Colonic mucosa (tissue), 4 donors: Measurements from ENCODE around the gene PRKAG2. TPM values are rescaled to one million over a fixed set of nuclear protein-coding genes. Genes with fewer than 3 reads are reported as not detected.
A peak's percentile ranks its signal among the peaks of the same experiment; 100 is the strongest.

ENCODE experiments used
- DNase-seq: peaks from one replicate; pipeline ENCODE4 v3.0.0-alpha.2; 2020
- H3K27ac ChIP-seq: fragments of 200-600 bp; one replicate; pipeline ENCODE4 v1.8.0; 2021
- H3K27me3 ChIP-seq: fragments of 200-600 bp; one replicate; pipeline ENCODE4 v1.8.0; 2021
- H3K36me3 ChIP-seq: fragments of 200-600 bp; one replicate; pipeline ENCODE4 v1.8.0; 2021
- H3K4me1 ChIP-seq: fragments of 200-600 bp; one replicate; pipeline ENCODE4 v1.8.0; 2021; ENCODE audit warnings: mild to moderate bottlenecking
- H3K4me3 ChIP-seq: fragments of 200-600 bp; one replicate; pipeline ENCODE4 v1.8.0; 2021
- H3K9ac ChIP-seq, 2 donors: one replicate each; pipeline ENCODE4 v1.7.0; 2013; ENCODE audit warnings: control low read depth in 2 of 2, low read depth in 2 of 2, low read length in 2 of 2
- H3K9me3 ChIP-seq: fragments of 200-600 bp; one replicate; pipeline ENCODE4 v1.8.0; 2021
- intact Hi-C: fragments of 100-400 bp; cut with DNase I; formaldehyde crosslinking; loops from one replicate; pipeline ENCODE4 v1.14.1; 2022
- total RNA-seq, 2 donors: library from RNA; stranded (reverse); fragmentation: NEBNext Ultra II Directional in 1 of 2; extraction: Animal tissue kit (Norgen Biotek cat#: 25700) in 1 of 2; gene quantifications; one replicate each; pipeline ENCODE4 v1.2.1, GENCODE V29; 2021
- TF ChIP-seq, protein P1 (sequence below): fragments of 200-600 bp; IDR thresholded peaks from one replicate; pipeline ENCODE4 v1.8.0; 2022; ENCODE audit warnings: antibody characterized with exemption, mild to moderate bottlenecking
- donor health status: healthy.
- donor health status: DM: no; HTN: no; CAD: no.
- donor health status: DM: no; HTN: no; CAD: no.

PRKAG2 gene
- total RNA-seq, 2 donors from 2014 or later = 36.3 to 42.0 TPM

DNA sequence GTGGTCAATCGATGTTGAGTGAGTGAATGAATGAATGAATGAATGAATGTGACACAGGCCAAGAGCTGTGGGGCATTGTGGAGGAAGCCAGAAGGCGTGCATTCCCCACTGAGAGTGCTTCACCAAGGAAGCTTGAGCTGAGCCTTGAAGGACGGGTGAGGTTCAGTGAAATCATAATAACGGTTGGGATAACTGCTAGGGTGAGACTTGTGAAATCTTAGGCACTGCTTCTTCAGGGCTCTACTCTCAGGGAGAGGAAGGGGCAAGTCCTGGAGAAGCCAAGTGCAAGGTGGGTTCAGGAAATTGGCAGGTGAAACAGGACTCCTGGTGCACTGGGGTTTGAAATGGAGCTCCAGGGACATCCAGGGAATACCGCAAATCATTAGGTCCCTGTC lies 23.7 kb upstream of the PRKAG2 start:
- H3K4me1 ChIP-seq = peaks cover 6% of the 10 kb centered on the region
- DNase-seq = no peak
- H3K27me3 ChIP-seq = no peaks in the 10 kb centered on the region
- intact Hi-C loops = no loop called here
- H3K36me3 ChIP-seq = no peaks in the 10 kb centered on the region
- H3K9me3 ChIP-seq = no peaks in the 10 kb centered on the region
- H3K9ac ChIP-seq = no peak overlapping the region
- TF ChIP-seq, protein P1, sequence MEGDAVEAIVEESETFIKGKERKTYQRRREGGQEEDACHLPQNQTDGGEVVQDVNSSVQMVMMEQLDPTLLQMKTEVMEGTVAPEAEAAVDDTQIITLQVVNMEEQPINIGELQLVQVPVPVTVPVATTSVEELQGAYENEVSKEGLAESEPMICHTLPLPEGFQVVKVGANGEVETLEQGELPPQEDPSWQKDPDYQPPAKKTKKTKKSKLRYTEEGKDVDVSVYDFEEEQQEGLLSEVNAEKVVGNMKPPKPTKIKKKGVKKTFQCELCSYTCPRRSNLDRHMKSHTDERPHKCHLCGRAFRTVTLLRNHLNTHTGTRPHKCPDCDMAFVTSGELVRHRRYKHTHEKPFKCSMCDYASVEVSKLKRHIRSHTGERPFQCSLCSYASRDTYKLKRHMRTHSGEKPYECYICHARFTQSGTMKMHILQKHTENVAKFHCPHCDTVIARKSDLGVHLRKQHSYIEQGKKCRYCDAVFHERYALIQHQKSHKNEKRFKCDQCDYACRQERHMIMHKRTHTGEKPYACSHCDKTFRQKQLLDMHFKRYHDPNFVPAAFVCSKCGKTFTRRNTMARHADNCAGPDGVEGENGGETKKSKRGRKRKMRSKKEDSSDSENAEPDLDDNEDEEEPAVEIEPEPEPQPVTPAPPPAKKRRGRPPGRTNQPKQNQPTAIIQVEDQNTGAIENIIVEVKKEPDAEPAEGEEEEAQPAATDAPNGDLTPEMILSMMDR = no peak
- H3K27ac ChIP-seq = no peak overlapping the region
- no peak overlapping the region for H3K4me3 ChIP-seq

DNA sequence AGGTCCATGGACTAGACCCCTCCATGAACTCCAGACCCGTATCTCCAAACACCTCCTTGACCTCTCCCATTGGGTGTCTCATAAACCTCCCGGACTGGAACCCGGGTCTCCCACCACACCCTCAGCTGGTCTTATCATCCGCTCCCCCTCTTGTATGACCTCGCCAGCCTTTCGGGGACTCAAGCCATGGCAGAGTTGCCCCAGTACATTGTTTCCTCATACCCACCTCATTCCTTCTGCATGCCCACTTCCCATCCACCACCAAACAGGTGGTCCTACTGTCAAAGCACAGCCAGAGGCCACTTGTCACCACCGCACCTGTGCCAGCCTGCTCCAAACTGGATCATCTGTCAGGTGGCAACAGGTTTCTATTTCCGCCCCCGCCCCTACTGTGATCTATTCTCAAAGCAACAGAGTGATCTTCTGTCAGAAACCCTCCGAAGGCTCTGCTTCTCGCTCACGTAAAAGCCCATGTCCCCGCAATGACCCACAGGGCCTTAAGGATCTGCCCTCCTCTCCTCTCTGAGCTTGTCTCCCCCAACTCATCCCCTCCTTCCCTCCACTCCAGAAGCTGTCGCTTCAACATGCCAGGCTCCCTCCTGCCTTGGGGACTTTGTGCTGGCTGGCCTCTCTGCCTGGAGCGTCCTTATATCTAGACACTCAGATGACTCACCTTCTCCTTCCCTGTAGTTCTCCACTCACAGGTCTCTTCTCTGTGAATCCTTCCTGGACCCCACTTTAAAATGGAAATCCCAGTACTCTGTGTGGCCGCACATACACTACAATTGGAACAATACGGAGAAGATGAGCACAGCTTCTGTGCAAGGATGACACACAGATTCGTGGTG lies 22.8 kb upstream of the PRKAG2 start:
- intact Hi-C loops = no loop called here
- TF ChIP-seq, protein P1 = no peak
- Histone ChIP-seq H3K27ac (no peak overlapping the region), H3K9ac (no peak overlapping the region), H3K4me3 (no peak overlapping the region), H3K27me3 (no peaks in the 10 kb centered on the region), H3K9me3 (no peaks in the 10 kb centered on the region), H3K4me1 (peaks cover 10% of the 10 kb centered on the region), H3K36me3 (no peaks in the 10 kb centered on the region)
- DNase-seq = no peak

DNA sequence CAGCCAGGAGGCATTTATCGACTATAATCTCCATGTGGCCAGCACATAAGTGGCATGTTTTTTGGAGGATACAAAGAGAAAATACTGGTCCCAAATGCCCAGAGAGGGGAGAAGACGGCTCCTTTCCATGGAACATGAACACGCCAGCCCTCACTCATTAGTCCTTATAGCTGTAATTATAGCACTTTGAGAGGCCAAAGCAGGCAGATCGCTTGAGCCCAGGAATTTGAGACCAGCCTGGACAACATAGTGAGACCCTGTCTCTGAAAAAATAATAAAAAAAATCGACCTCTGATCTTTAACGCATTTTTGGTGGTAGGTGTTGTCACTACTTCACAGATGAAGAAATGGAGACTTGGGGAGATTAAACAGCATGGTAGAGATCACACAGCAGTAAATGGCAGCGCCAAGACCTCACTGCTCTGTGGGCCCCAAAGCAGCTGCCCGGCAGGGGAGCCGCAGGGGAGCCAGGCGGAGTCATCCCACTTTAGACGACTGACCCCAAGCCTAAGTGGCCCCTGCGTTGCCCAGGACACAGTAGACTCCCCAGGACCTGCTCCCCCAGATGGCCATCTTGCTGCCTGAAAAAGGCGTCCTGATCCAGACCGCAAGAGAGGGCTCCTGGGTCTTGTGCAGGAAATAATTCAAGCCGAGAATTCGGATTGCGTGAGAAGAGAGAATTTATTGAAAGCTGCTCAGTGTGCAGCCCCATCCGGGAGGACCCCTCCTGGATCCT lies 21.2 kb upstream of the PRKAG2 start:
- peaks cover 10% of the 10 kb centered on the region for H3K4me1 ChIP-seq
- DNase-seq = peak; percentile 17
- H3K9ac ChIP-seq = no peak overlapping the region
- no peaks in the 10 kb centered on the region for H3K9me3 ChIP-seq
- H3K36me3 ChIP-seq = no peaks in the 10 kb centered on the region
- no peaks in the 10 kb centered on the region for H3K27me3 ChIP-seq
- TF ChIP-seq, protein P1 = no peak
- H3K27ac ChIP-seq = no peak overlapping the region
- intact Hi-C loops = no loop called here
- no peak overlapping the region for H3K4me3 ChIP-seq

DNA sequence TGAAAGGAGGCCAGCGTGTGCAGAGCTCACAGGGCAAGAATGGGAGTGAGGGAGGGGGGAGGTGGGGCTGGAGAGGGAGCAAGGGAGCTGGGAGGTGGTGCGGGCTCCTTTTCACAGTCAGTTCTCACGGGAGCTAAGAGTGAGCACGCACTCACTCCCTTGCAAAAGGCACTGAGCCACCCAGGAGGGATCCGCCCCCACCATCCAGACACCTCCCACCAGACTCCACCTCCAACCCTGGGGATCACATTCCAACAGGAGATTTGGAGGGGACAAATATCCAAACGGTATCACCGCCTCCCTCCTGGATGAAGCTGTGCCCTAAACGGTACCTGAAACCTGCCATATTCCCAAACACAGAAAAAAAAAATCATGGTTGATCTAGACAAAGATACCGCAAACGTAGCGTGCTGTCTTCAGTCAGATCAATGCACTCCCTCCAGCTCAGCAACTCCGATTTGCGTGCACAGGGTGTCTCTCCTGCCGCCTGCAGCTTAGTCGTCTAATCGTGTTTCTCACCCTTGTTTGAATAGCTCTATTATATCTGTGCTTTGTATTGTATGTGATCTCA lies 20.3 kb upstream of the PRKAG2 start:
- Histone ChIP-seq H3K27me3 (no peaks in the 10 kb centered on the region), H3K27ac (no peak overlapping the region), H3K4me3 (no peak overlapping the region), H3K9me3 (no peaks in the 10 kb centered on the region), H3K9ac (peak overlapping the region in 1 of 2 donors; percentile 42), H3K36me3 (no peaks in the 10 kb centered on the region), H3K4me1 (peaks cover 10% of the 10 kb centered on the region)
- TF ChIP-seq, protein P1 = no peak
- peak; percentile 66 for DNase-seq
- intact Hi-C loops = no loop called here

DNA sequence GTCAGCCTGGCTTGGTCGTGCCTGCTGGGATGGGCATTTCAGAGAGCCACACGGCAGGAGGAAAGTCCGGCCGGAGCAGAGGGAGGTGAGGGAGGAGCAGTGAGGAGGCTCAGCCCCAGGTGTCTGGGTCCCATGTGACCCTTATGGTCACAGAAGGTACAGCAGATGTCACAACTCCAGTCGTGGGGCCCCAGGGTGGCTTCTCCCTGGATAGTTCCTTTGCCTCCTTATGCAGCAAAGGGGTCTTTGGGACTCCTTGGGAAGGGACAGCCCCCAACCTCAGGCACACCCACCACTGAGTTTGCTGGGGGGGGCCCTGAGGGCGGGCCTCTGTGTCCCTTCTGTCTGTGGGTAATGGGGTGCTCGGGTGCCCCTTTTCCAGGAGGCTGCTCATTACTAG lies 19.6 kb upstream of the PRKAG2 start:
- Histone ChIP-seq H3K36me3 (no peaks in the 10 kb centered on the region), H3K27ac (no peak overlapping the region), H3K9ac (peak overlapping the region in 1 of 2 donors; percentile 9), H3K4me3 (no peak overlapping the region), H3K4me1 (peaks cover 10% of the 10 kb centered on the region), H3K9me3 (no peaks in the 10 kb centered on the region), H3K27me3 (no peaks in the 10 kb centered on the region)
- no peak for DNase-seq
- TF ChIP-seq, protein P1 = no peak
- intact Hi-C loops = no loop called here
